ENCODE results near the gene LRIT3. TPM values are rescaled to one million over a fixed set of nuclear protein-coding genes. Genes with fewer than 3 reads are reported as not detected.

The LRIT3 gene
- total RNA-seq = 0.15 TPM in 1 of 2 replicates, not detected in the other

DNA sequence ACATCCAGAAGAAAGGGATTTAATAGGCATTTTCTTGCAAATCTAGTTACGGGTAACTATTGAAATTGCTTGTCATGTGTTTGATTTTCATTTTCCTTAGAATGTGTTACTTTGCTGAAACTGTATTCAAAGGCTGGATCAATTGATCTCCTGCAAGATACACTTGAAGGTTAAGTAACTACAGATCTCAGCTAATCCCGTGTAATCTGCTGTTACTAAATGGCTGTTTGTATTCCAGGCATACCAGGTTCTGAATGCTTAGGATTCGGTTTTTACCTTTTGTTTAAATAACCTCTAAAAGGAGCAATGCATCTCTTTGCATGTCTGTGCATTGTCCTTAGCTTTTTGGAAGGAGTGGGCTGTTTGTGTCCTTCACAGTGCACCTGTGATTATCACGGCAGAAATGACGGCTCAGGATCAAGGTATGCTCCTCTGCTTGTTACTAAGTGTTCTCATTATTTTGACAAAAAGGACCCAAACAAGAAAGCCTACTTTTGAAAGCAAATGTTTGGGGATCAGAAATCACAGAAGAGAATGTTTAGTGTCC, at the start of gene LRIT3:
LRIT3 (plus strand) TSS at position 212 of the 547 bp plus-strand sequence; CDS start at position 307, 95 bp downstream.
- no peak for DNase-seq (ENCODE audit: low read depth)

DNA sequence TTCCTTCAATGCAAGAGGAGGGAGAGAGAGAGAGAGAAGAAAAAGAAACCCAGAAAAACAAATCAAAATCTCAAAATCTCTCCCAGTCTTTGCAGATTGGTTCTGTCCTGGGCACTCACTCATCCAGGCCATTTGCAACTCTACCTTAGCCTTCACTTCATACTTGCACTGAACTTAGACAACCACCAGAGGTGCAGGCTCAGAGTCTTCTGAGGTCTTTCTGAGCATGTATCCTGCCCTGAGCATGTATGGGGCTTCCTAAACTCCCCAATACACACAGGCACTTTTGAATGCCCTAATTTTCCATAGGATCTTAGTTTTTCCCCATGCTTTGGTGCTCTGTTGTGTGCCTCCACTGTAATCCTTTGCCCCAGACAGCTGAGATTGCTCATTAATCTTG, 49.0 kb upstream of the LRIT3 start:
- DNase-seq (ENCODE audit: low read depth) = no peak

DNA sequence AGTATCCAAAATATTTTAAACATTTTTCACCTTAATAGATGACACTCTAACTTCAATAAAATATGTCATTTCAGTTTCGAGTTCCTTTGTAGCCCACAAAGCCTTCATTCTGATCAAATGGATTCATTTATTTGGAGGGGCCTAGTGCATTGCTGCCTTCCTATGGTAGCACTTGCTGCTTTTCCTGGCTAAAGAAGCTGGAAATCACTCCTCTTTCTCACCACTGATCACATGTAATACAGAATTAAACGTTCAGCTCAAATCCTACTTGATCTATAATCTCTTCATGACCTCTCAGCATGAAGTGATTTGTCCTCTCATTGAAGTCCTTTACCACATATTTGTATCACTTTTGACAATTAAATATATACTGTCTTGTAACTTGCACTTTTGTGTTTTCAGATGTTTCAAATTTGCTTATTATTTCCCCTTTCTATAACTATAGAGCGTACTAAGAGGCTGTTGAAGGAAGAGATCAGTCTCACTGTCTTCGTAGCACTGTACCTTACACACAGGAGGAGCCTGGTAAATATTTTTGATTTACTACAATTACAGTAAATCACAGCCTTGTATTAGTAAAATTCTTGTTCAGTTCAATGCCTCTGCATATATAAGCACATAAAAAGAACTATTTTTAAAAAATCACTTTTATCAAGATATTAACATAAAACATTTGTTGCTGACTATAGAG, 46.7 kb upstream of the LRIT3 start:
- DNase-seq (ENCODE audit: low read depth) = peak; percentile 23

DNA sequence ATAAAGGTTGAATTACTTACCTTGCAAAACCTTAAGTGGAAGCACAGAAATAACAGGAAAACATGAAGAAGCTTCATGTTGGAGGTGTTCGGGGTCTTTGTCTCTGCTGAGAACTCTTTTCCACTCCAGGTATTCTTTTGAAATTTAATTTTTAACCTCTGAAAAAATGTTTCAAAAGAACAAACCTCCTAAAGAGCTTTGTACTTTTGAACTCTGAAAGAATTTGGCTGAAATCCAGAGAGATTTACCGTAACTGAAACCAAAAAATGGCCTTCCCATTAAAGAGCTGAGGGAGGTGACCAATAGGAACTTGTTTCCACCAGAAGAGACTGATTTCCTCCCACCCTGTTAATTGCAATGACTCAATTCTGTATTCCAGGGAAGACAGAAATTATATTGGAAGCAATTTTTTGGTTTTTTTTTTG, 46.0 kb upstream of the LRIT3 start, which contains the start of gene CFI:
CFI (minus strand) TSS at position 105 of the 425 bp plus-strand sequence; CDS start at position 77, 28 bp downstream.
- peak; percentile 94 for DNase-seq (ENCODE audit: low read depth)

- peak; percentile 74 for DNase-seq (ENCODE audit: low read depth)
These were observed 43.9 kb upstream of the LRIT3 start for GRCh38 chr4:109803924-109804571.

DNA sequence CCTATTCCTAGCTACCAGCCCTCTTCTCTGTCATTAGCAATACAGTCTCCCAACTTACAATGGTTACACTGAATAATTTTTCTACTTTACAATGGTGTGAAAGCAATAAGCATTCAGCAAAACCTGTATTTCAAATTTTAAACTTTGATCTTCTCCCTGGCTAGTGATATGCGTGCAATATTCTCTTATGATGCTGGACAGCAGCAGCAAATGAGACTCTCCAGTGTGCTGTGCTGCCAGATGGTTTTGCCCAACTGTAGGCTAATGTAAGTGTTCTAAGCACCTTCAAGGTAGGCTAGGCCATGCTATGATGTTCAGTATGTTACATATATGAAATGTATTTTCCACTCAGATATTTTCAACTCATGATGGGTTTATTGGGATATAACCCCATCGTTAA, 38.3 kb upstream of the LRIT3 start:
- no peak for DNase-seq (ENCODE audit: low read depth)

DNA sequence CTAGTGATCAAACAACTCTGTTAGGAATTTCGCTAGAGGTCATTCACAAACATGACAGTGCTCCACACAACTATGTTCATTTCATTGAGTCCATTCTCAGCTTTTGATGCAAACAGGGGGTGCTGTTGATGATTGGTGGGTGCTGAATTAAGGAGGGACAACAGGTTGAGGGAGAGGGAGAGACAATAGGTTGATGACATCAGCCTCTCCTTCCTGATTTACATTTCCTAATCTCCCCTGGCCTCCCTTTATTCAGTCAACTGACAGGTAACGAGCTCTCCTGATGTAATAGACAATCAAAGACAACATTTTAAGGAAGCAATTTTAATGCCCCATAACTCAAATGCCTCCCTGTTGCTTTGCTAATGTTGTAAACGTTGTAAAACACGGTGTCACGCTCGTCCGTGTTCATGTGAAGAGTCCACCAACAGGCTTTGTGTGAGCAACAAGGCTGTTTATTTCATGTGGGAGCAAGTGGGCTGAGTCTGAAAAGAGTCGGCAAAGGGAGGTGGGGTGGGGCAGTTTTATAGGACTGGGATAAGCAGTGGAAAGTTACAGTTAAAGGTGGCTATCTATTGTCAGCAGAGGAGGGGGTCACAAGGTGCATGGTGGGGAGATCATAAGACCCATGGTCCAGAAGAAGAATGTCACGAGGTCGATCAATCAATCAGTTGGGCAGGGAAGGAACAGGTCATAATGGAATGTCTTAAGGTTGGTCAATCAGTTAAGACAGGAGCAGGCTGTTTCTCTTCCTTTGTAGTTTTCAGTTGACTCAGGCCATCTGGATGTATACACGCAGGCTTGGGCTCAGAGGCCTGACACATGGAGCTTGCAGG, 37.1 kb upstream of the LRIT3 start:
- no peak for DNase-seq (ENCODE audit: low read depth)

DNA sequence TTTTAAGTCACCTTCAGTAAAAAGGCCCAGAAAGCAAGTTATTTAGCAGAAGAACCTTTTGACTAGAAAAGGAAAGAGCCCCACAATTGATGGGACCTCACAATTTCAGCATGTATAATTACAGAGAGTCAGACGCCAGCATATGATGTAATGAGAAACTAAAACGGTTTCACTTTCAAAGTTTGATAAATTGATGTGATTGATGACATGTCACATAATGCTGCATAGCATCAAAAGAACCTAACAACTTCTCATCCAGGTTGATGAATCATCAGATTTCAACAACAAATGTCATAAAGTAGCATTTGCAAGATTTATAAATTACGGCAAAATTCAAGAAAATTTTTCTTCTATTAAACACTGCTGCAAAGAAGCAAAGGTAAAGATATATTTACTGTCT, 36.2 kb upstream of the LRIT3 start:
- DNase-seq (ENCODE audit: low read depth) = no peak

DNA sequence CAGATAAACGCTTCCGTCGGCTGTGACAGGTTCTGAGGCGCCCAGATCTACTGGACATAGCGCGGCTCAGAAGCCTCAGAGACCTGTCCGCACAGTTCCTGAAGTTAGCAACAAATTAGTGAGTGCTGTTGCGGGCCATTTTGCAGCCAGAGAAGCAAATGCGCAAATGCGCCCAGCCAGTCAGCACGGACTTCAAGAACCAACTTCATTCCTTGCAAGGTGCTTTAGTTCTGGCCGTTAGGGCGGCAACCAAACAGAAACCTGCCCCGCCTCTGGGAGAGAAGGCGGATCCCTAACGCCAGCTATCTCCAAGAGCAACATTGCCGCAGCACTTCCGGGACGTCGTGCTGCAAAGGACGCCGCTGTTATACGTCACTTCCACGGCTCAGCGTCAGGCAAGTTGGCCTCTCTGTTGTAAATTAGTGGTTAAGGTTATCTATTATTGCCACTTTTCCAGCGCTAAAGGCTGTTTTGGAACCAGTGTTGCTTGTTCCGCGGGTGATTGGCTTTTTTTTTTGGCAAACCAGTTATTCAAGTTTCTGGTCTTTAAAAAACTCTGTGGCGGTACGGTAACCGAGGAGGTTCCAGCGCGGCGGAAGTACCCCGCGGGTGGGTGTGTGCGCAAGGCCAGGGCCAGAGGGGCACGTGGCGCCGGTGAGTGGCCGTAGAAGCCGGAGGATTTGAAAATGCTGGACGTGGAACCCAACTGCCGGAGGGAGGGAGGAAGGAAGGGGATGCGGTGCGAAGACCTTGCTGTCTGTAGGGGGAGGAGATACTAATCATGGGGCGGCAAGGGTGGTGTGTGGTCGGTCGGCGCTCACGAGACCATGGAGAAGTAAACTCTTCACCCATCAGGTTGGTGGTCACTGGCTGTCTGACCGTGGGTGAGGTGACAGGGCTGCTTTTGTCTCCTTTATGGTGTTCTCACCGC, 32.5 kb upstream of the LRIT3 start, which contains the start of gene GAR1:
GAR1 (plus strand) TSS at position 612 of the 931 bp plus-strand sequence. CDS start 403 bp downstream, outside the sequence.
- peak; percentile 95 for DNase-seq (ENCODE audit: low read depth)

DNA sequence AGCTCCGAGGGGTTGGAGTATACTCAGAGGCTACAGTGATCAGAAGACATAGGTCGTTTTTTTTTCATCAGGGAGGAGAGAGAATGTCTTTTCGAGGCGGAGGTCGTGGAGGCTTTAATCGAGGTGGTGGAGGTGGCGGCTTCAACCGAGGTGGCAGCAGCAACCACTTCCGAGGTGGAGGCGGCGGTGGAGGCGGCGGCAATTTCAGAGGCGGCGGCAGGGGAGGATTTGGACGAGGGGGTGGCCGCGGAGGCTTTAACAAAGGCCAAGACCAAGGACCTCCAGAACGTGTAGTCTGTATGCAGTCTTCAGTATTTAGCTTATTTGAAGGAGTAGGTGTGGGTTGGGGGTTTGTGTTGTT, 31.8 kb upstream of the LRIT3 start:
- DNase-seq (ENCODE audit: low read depth) = no peak

GRCh38 chr4:109816894-109817293, 31.0 kb upstream of the LRIT3 start:
- no peak for DNase-seq (ENCODE audit: low read depth)

DNA sequence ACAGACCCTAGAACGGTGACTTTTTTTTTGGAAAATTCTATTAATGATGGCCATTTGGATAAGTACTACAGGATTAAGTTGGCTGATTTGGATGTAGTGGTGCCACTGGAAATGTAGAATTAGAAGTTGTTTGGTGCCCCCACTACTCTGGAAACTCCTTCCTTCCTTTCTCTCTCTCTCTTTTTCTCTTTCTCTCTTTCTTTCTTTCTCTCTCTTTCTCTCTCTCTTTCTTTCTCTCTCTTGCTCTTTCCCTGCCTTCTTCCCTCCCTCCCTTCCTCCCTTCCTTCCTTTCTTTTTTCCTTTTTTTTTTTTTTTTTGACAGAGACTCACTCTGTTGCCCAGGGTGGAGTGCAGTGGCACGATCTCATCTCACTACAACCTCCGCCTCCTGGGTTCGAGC, 29.6 kb upstream of the LRIT3 start:
- no peak for DNase-seq (ENCODE audit: low read depth)

GRCh38 chr4:109820563-109820962, 27.3 kb upstream of the LRIT3 start:
- DNase-seq (ENCODE audit: low read depth) = no peak

- DNase-seq (ENCODE audit: low read depth) = no peak
These were observed 26.7 kb upstream of the LRIT3 start for GRCh38 chr4:109821185-109821584.

- DNase-seq (ENCODE audit: low read depth) = peak; percentile 25
These were observed 21.2 kb upstream of the LRIT3 start for GRCh38 chr4:109826719-109827118.

DNA sequence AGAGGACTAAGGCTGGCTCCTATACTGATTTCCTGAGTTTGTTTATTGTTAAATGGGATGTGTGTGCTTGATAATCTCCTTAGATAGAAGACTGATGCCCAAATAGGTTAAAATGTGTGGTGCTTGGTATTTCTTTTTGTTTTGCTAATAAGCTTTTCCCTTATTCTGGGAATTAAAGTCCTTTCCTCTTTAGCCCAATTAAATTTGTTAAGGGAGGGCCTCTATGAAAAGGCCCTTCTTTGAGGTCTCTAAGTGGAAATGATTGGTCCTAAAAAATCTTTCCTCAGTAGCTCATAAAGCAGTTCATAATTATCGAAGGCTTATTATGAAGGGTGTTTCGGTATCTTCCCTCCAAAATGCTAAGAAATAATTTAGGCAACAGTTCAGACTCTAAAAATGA, 20.2 kb upstream of the LRIT3 start, which contains the start of gene RRH:
RRH (plus strand) TSS at position 301 of the 400 bp plus-strand sequence; CDS start at position 357, 56 bp downstream.
- no peak for DNase-seq (ENCODE audit: low read depth)

- no peak for DNase-seq (ENCODE audit: low read depth)
These were observed 14.2 kb upstream of the LRIT3 start for GRCh38 chr4:109833756-109834155.

GRCh38 chr4:109836985-109837384, 10.9 kb upstream of the LRIT3 start:
- no peak for DNase-seq (ENCODE audit: low read depth)

GRCh38 chr4:109846395-109847098, 1.4 kb upstream of the LRIT3 start:
- DNase-seq (ENCODE audit: low read depth) = no peak

DNA sequence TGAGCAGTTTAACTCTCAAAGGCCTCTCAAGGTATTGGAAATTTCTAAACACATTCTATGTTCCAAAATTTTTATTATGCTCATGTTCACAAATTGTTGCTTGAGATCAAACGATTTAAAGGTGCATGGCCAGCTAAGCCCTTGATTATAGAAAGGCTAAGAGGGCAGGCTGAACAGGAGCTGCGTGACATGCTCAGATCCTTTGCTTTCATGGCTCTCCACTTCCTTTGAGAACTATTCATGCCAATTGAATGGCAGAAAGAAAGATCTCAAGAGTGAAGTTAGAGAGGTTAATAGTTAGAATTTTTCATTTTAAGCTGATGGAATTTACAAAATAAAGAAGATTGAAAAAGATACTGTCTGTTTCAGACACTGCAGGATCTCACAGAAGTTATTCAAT, 594 bp downstream of the LRIT3 start:
- no peak for DNase-seq (ENCODE audit: low read depth)
